Heart left ventricle (tissue), 16 donors: ENCODE data around the gene SS18. TPM values are rescaled to one million over a fixed set of nuclear protein-coding genes. Genes with fewer than 3 reads are reported as not detected.

Experiments used
- ATAC-seq, 4 donors: fragments of 200-7000 bp; cut with Tn5 transposase; one replicate each; pipeline ENCODE4 v1.9.1; 2020 to 2022; ENCODE audit warnings: moderate library complexity in 4 of 4, mild to moderate bottlenecking in 3 of 4, moderate number of reproducible peaks in 1 of 4
- DNase-seq, 5 donors: peaks; one replicate each; pipeline ENCODE4 v3.0.0-alpha.2; 2020
- H3K27ac ChIP-seq, 12 donors: fragments of 200-600 bp; sonication (generic) in 4 of 12; one replicate each; pipeline versions ENCODE4 v1.5.0 to v1.8.0; 2016 to 2022; ENCODE audit warnings: mild to moderate bottlenecking in 2 of 12
- H3K27me3 ChIP-seq, 9 donors: fragments of 200-600 bp; sonication (generic) in 2 of 9; one replicate each; pipeline versions ENCODE4 v1.5.1 to v1.8.0; 2016 to 2022; ENCODE audit warnings: mild to moderate bottlenecking in 3 of 9
- H3K36me3 ChIP-seq, 9 donors: fragments of 200-600 bp; sonication (generic) in 2 of 9; one replicate each; pipeline versions ENCODE4 v1.5.0 to v1.8.0; 2018 to 2022; ENCODE audit warnings: mild to moderate bottlenecking in 2 of 9
- H3K4me1 ChIP-seq, 12 donors: fragments of 200-600 bp; sonication (generic) in 4 of 12; one replicate each; pipeline versions ENCODE4 v1.5.0 to v1.8.0; 2016 to 2022; ENCODE audit warnings: mild to moderate bottlenecking in 3 of 12
- H3K4me3 ChIP-seq, 12 donors: fragments of 200-600 bp; sonication (generic) in 4 of 12; one replicate each; pipeline versions ENCODE4 v1.5.0 to v1.8.0; 2017 to 2022; ENCODE audit warnings: mild to moderate bottlenecking in 9 of 12, moderate library complexity in 4 of 12
- H3K9me3 ChIP-seq, 12 donors: fragments of 200-600 bp; sonication (generic) in 4 of 12; one replicate each; pipeline versions ENCODE4 v1.5.0 to v1.8.0; 2016 to 2022; ENCODE audit warnings: mild to moderate bottlenecking in 1 of 12
- POLR2A ChIP-seq, 2 donors: fragments of 450-650 bp; IDR thresholded peaks; one replicate each; pipeline ENCODE4 v1.6.1; 2017; ENCODE audit warnings: antibody characterized with exemption in 2 of 2, mild to moderate bottlenecking in 2 of 2, moderate library complexity in 2 of 2
- WGBS, 4 donors: extraction: QIAGEN DNeasy Blood & Tissue Kit in 2 of 4; methylation state at CpG; one replicate each; pipeline versions ENCODE4 v1.1.5 to v1.1.7; 2013 to 2018; 5-methylcytosine and 5-hydroxymethylcytosine counted together
- intact Hi-C, 10 donors: fragments of 100-400 bp; cut with DNase I; formaldehyde crosslinking; loops; one replicate each; pipeline versions ENCODE4 v1.11.1 to v1.14.2; 2022
- polyA plus RNA-seq, 2 donors: library from polyadenylated mRNA; stranded (reverse); fragments of 200-250 nt; gene quantifications; one replicate each; pipeline ENCODE4 v1.2.3, GENCODE V29; 2013
- total RNA-seq, 9 donors: library from RNA; depleted of rRNA in 2 of 9; stranded (reverse); fragments of >200 nt in 2 of 9; fragmentation: NEBNext Ultra II Directional in 3 of 9; extraction: Animal tissue kit (Norgen Biotek cat#: 25700) in 3 of 9; gene quantifications; one replicate each; pipeline versions ENCODE4 v1.1.0 to v1.2.4, GENCODE V29; 2016 to 2023
- TF ChIP-seq, protein P1 (sequence below), 12 donors: fragments of 200-600 bp; sonication (generic) in 4 of 12; IDR thresholded peaks; one replicate each; pipeline versions ENCODE4 v1.5.0 to v1.8.0; 2018 to 2022; ENCODE audit warnings: antibody characterized with exemption in 12 of 12, mild to moderate bottlenecking in 5 of 12
- donor health status: ischemic (EF 13 %, LVEDD 7.1; RV severe dilation, severe dysfunction).
- donor health status: healthy with polysubstance abuse.
- donor health status: DM: no; HTN: yes; CAD: no.
- donor health status: DM: no; HTN: no; CAD: no.
- donor health status: ischemic (EF 25% LVEDD 6.9; RV normal size, moderate dysfunction).
- donor health status: ischemic (EF 25% LVEDD 5.7; RV mildly dilated, moderate dysfunction).
- donor health status: healthy.
- donor health status: DM: yes; HTN: yes; CAD: no.
- donor health status: ischemic (EF 35%, LVEDD 5.7; RV mildly dilated, moderate dysfunction).
- donor health status: nonischemic (EF 11% LVEDD 7.7; RV severe dilation, severe dysfunction).
- donor health status: DM: yes; HTN: yes; CAD: no.
- donor health status: PGD.
- donor health status: ischemic (EF 29% LVEDD 5.4; RV normal size, mild dysfunction).
- donor health status: nonischemic (EF 23%, LVEDD 6.1; RV moderate dilation, normal function).

Gene SS18
- total and polyA plus RNA-seq, 11 donors, result 14.4 to 60.5 (median 38.3) TPM

GRCh38 chr18:26036635-26037034 lies 53.8 kb downstream of the SS18 start:
- H3K4me1 ChIP-seq, result peaks cover 0 to 9% (median 0%) of the 10 kb centered on the region in 12 donors
- peaks cover 0 to 79% (median 69%) of the 10 kb centered on the region in 9 donors for H3K36me3 ChIP-seq
- no peak overlapping the region for H3K4me3 ChIP-seq
- no peaks in the 10 kb centered on the region for H3K27me3 ChIP-seq
- no peak overlapping the region for H3K27ac ChIP-seq
- TF ChIP-seq, protein P1, sequence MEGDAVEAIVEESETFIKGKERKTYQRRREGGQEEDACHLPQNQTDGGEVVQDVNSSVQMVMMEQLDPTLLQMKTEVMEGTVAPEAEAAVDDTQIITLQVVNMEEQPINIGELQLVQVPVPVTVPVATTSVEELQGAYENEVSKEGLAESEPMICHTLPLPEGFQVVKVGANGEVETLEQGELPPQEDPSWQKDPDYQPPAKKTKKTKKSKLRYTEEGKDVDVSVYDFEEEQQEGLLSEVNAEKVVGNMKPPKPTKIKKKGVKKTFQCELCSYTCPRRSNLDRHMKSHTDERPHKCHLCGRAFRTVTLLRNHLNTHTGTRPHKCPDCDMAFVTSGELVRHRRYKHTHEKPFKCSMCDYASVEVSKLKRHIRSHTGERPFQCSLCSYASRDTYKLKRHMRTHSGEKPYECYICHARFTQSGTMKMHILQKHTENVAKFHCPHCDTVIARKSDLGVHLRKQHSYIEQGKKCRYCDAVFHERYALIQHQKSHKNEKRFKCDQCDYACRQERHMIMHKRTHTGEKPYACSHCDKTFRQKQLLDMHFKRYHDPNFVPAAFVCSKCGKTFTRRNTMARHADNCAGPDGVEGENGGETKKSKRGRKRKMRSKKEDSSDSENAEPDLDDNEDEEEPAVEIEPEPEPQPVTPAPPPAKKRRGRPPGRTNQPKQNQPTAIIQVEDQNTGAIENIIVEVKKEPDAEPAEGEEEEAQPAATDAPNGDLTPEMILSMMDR (IDR thresholded peaks at IDR 0.05), result no peak
- TF ChIP-seq POLR2A (IDR thresholded peaks at IDR 0.05), result no peak
- no peaks in the 10 kb centered on the region for H3K9me3 ChIP-seq
- ATAC-seq (no peak), DNase-seq (no peak)
- intact Hi-C loops, result loop anchor here in 1 of 10 donors (10.0 kb wide), 1 partner anchor 48 kb away; no protein-coding TSS in a partner anchor

- TF ChIP-seq, protein P1 (IDR thresholded peaks at IDR 0.05), result no peak
- no peak for TF ChIP-seq POLR2A (IDR thresholded peaks at IDR 0.05)
- no peak overlapping the region for H3K27ac ChIP-seq
- peaks cover 0 to 2% (median 0%) of the 10 kb centered on the region in 12 donors for H3K4me1 ChIP-seq
- ATAC-seq, result no peak
- H3K4me3 ChIP-seq, result no peak overlapping the region
- H3K27me3 ChIP-seq, result no peaks in the 10 kb centered on the region
- DNase-seq, result no peak
- intact Hi-C loops, result loop anchor here in 1 of 10 donors (10.0 kb wide), 1 partner anchor 50 kb away; no protein-coding TSS in a partner anchor
- H3K9me3 ChIP-seq, result no peaks in the 10 kb centered on the region
- WGBS, 4 donors, result 93 to 95% (median 94%) methylated on average over 5 of the region's 5 CpGs
- H3K36me3 ChIP-seq, result peaks cover 0 to 96% (median 86%) of the 10 kb centered on the region in 9 donors
Measured at GRCh38 chr18:26034850-26035497, 55.4 kb downstream of the SS18 start.

GRCh38 chr18:26022585-26022984 lies 67.8 kb downstream of the SS18 start:
- intact Hi-C loops, result loop anchor here in 1 of 10 donors (5.0 kb wide), 1 partner anchor 65 kb away; no protein-coding TSS in a partner anchor
- WGBS, 4 donors, result 82 to 100% (median 95%) methylated on average over 1 of the region's 1 CpG
- Histone ChIP-seq H3K27ac (no peak overlapping the region), H3K36me3 (peaks cover 0 to 99% (median 89%) of the 10 kb centered on the region in 9 donors), H3K9me3 (peaks cover 0 to 10% (median 0%) of the 10 kb centered on the region in 12 donors), H3K4me1 (no peaks in the 10 kb centered on the region), H3K4me3 (no peak overlapping the region), H3K27me3 (no peaks in the 10 kb centered on the region)
- no peak for DNase-seq
- TF ChIP-seq, protein P1 (IDR thresholded peaks at IDR 0.05), result no peak
- TF ChIP-seq POLR2A (IDR thresholded peaks at IDR 0.05), result no peak
- no peak for ATAC-seq

- WGBS, 4 donors, result 91 to 98% (median 93%) methylated on average over 3 of the region's 3 CpGs
- H3K36me3 ChIP-seq, result peaks cover 0 to 99% (median 91%) of the 10 kb centered on the region in 9 donors
- TF ChIP-seq, protein P1 (IDR thresholded peaks at IDR 0.05), result no peak
- no peak for TF ChIP-seq POLR2A (IDR thresholded peaks at IDR 0.05)
Measured at GRCh38 chr18:26021061-26021754, 69.2 kb downstream of the SS18 start.

More at GRCh38 chr18:26021061-26021754, 69.2 kb downstream of the SS18 start:
- intact Hi-C loops, result loop anchor here in 1 of 10 donors (5.0 kb wide), 1 partner anchor 66 kb away; no protein-coding TSS in a partner anchor
- DNase-seq (no peak), ATAC-seq (no peak)
- Histone ChIP-seq H3K27ac (no peak overlapping the region), H3K4me1 (no peaks in the 10 kb centered on the region), H3K4me3 (no peak overlapping the region), H3K9me3 (peaks cover 0 to 10% (median 0%) of the 10 kb centered on the region in 12 donors), H3K27me3 (no peaks in the 10 kb centered on the region)
